ENCODE measurements around the gene DCAF15. TPM values are rescaled to one million over a fixed set of nuclear protein-coding genes. Genes with fewer than 3 reads are reported as not detected.

DCAF15 gene
- total and polyA plus RNA-seq, 2 donors from 2014 or later = 21.9 to 35.5 TPM

DNA sequence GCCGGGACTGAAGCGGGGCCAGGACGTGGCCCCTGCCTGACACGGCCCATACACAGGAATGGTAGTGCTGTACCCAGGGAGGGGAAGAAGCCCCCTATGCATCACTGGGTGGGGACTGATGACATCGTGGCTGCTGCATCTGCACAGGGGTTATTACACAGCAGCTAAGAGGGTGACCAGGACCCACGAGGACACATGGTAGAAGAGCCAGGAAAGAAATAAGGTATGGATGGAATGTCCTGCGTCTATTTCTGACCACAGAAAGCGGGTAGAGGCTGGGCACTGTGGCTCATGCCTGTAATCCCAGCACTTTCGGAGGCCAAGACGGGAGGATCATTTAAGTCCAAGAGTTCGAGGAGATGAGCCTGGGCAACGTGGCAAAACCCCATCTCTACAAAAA is 24.1 kb downstream of the DCAF15 start:
- FAIRE-seq = no peak
- no peak for DNase-seq

DNA sequence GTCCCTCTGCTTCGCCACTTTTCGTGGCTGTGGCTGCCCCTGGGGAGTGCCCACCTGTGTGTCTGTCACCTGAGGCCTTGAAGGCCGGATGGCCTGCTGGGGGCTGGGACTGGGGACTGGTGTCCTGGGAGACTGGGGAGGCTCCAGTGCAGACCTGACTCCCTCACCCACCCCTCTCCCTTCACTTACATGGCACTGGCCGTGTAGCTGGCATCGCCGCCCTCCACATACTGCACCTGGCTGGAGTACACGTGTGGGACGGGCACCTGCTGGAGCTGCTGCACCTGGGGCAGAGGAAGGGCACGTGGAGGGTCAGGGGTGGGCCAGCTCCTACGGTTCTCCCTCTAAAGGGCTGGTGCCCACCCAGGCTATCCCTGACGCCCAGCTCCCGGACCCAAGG is 25.5 kb downstream of the DCAF15 start:
- H3K36me3 ChIP-seq (ENCODE audit: control insufficient read depth in 2 of 3, insufficient read depth in 3 of 3, low read length in 3 of 3) = peaks cover 0 to 12% (median 5%) of the 10 kb centered on the region in 3 donors
- H3K9me3 ChIP-seq (ENCODE audit: control insufficient read depth in 2 of 3, insufficient read depth in 1 of 3, low read length in 3 of 3) = no peaks in the 10 kb centered on the region
- H3K27me3 ChIP-seq (ENCODE audit: control insufficient read depth, insufficient read depth, low read length) = no peaks in the 10 kb centered on the region
- H3K4me3 ChIP-seq (ENCODE audit: low read length in 3 of 3) = no peak overlapping the region
- H3K27ac ChIP-seq (ENCODE audit: low read depth in 2 of 2, low read length in 2 of 2) = no peak overlapping the region
- TF ChIP-seq, protein P1, sequence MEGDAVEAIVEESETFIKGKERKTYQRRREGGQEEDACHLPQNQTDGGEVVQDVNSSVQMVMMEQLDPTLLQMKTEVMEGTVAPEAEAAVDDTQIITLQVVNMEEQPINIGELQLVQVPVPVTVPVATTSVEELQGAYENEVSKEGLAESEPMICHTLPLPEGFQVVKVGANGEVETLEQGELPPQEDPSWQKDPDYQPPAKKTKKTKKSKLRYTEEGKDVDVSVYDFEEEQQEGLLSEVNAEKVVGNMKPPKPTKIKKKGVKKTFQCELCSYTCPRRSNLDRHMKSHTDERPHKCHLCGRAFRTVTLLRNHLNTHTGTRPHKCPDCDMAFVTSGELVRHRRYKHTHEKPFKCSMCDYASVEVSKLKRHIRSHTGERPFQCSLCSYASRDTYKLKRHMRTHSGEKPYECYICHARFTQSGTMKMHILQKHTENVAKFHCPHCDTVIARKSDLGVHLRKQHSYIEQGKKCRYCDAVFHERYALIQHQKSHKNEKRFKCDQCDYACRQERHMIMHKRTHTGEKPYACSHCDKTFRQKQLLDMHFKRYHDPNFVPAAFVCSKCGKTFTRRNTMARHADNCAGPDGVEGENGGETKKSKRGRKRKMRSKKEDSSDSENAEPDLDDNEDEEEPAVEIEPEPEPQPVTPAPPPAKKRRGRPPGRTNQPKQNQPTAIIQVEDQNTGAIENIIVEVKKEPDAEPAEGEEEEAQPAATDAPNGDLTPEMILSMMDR (IDR thresholded peaks at IDR 0.05; ENCODE audit: borderline replicate concordance, extremely low read depth, insufficient read depth) = no peak
- intact Hi-C loops (cut with DNase I) = no loop called here
- peaks cover 0 to 4% (median 0%) of the 10 kb centered on the region in 3 donors for H3K4me1 ChIP-seq (ENCODE audit: control insufficient read depth in 2 of 3, insufficient read depth in 2 of 3, low read depth in 1 of 3, low read length in 3 of 3)
- no peak for FAIRE-seq
- no peak overlapping the region for H3K9ac ChIP-seq (ENCODE audit: low read length in 3 of 3)
- DNase-seq = no peak

More for the DNA sequence above, 24.1 kb downstream of the DCAF15 start:
- peaks cover 0 to 4% (median 0%) of the 10 kb centered on the region in 3 donors for H3K4me1 ChIP-seq (ENCODE audit: control insufficient read depth in 2 of 3, insufficient read depth in 2 of 3, low read depth in 1 of 3, low read length in 3 of 3)
- H3K27ac ChIP-seq (ENCODE audit: low read depth in 2 of 2, low read length in 2 of 2) = no peak overlapping the region
- peaks cover 0 to 9% (median 2%) of the 10 kb centered on the region in 3 donors for H3K36me3 ChIP-seq (ENCODE audit: control insufficient read depth in 2 of 3, insufficient read depth in 3 of 3, low read length in 3 of 3)
- no peak overlapping the region for H3K4me3 ChIP-seq (ENCODE audit: low read length in 3 of 3)
- H3K9me3 ChIP-seq (ENCODE audit: control insufficient read depth in 2 of 3, insufficient read depth in 1 of 3, low read length in 3 of 3) = no peaks in the 10 kb centered on the region
- H3K9ac ChIP-seq (ENCODE audit: low read length in 3 of 3) = no peak overlapping the region
- intact Hi-C loops (cut with DNase I) = no loop called here
- TF ChIP-seq, protein P1 (IDR thresholded peaks at IDR 0.05; ENCODE audit: borderline replicate concordance, extremely low read depth, insufficient read depth) = no peak
- no peaks in the 10 kb centered on the region for H3K27me3 ChIP-seq (ENCODE audit: control insufficient read depth, insufficient read depth, low read length)

DNA sequence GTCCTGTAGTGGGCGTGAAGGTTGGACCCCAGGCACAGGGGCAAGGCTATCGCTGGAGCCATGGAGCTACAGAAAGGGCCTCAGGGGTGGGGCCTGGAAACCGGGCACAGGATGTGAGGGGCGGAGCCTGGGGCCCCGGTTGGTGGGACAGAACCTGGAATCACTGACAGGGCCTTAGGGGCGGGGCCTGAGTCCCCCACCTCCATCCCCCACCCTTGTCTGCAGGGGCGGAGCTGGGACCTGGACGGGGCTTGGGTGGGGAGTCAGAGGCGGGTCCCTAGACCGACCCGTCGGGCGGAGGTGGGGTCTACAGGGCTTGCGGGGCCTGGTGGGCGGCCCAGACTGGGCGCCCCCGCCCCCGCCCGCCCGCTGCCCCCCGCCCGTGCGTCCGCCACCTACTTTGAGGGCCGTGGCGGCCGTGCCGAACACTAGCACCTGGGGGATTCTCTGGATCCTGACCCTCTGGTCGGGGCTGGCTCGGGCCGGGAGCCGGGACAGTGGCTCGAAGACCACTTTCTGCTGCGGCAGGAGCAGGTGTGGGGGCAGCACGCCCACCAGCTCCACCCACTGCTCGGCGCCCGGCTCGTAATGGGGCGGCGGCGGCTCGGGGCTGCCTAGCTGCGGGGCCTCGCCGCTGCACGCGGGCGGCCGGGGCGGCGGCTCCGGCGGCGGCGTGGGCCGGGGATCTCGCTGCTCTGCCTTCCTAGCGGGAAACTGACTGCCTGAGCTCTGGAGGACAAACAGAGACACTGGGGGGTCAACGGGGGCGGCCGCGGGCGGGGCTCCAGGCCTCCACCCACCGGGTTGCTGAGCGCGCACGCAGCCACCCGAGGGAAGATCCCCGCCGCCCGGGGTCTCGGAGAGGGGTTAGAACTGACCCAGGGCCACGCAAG is 26.3 kb downstream of the DCAF15 start:
- peaks cover 0 to 12% (median 8%) of the 10 kb centered on the region in 3 donors for H3K36me3 ChIP-seq (ENCODE audit: control insufficient read depth in 2 of 3, insufficient read depth in 3 of 3, low read length in 3 of 3)
- H3K9ac ChIP-seq (ENCODE audit: low read length in 3 of 3) = peak overlapping the region in 1 of 3 donors; percentile 26
- no peak overlapping the region for H3K27ac ChIP-seq (ENCODE audit: low read depth in 2 of 2, low read length in 2 of 2)
- H3K9me3 ChIP-seq (ENCODE audit: control insufficient read depth in 2 of 3, insufficient read depth in 1 of 3, low read length in 3 of 3) = no peaks in the 10 kb centered on the region
- DNase-seq (peak; percentile 92 to 96 (median 93)), FAIRE-seq (no peak)
- H3K4me3 ChIP-seq (ENCODE audit: low read length in 3 of 3) = no peak overlapping the region
- H3K4me1 ChIP-seq (ENCODE audit: control insufficient read depth in 2 of 3, insufficient read depth in 2 of 3, low read depth in 1 of 3, low read length in 3 of 3) = peaks cover 0 to 4% (median 0%) of the 10 kb centered on the region in 3 donors
- TF ChIP-seq, protein P1 (IDR thresholded peaks at IDR 0.05; ENCODE audit: borderline replicate concordance, extremely low read depth, insufficient read depth) = no peak
- no peaks in the 10 kb centered on the region for H3K27me3 ChIP-seq (ENCODE audit: control insufficient read depth, insufficient read depth, low read length)
- intact Hi-C loops (cut with DNase I) = no loop called here

All from kidney (tissue), 14 donors.